ENCODE measurements around the gene ZNF761.
"Not testable (repeated sequence)": the region's sequence is repeated elsewhere in the genome, so short reads cannot be mapped to it uniquely, and the experiment has no call there.

ZNF761 gene

GRCh38 chr19:53460131-53460721, 28.4 kb downstream of the ZNF761 start:
- not testable (repeated sequence) for DNase-seq

- DNase-seq: no peak
These were observed 30.1 kb downstream of the ZNF761 start for GRCh38 chr19:53461866-53462265.

- no peak for DNase-seq
These were observed 31.1 kb downstream of the ZNF761 start for GRCh38 chr19:53462861-53463260.

- DNase-seq: no peak
These were observed 31.5 kb downstream of the ZNF761 start for GRCh38 chr19:53463263-53463662.

- no peak for DNase-seq
These were observed 35.1 kb downstream of the ZNF761 start for GRCh38 chr19:53466726-53467484.

- peak; percentile 43 to 75 for DNase-seq
These were observed 35.9 kb downstream of the ZNF761 start, which contains the start of gene ZNF813 for GRCh38 chr19:53467485-53468262. TSS of gene ZNF813 (plus strand) at chr19:53467733. CDS start at chr19:53483823, 16,090 bp downstream.

GRCh38 chr19:53468628-53469027, 36.8 kb downstream of the ZNF761 start:
- DNase-seq: not testable (repeated sequence)

- DNase-seq: no peak
These were observed 40.1 kb downstream of the ZNF761 start for GRCh38 chr19:53471916-53472315.

- not testable (repeated sequence) for DNase-seq
These were observed 43.0 kb downstream of the ZNF761 start for GRCh38 chr19:53474832-53475231.

GRCh38 chr19:53475470-53475869, 43.7 kb downstream of the ZNF761 start:
- DNase-seq: not testable (repeated sequence)

- DNase-seq: not testable (repeated sequence)
These were observed 52.0 kb downstream of the ZNF761 start for GRCh38 chr19:53483751-53484150.

- DNase-seq: no peak
These were observed 53.5 kb downstream of the ZNF761 start for GRCh38 chr19:53485046-53486004.

GRCh38 chr19:53492153-53492552, 60.4 kb downstream of the ZNF761 start:
- DNase-seq: no peak

- DNase-seq: not testable (repeated sequence)
These were observed 65.7 kb downstream of the ZNF761 start for GRCh38 chr19:53497311-53498023.

GRCh38 chr19:53498024-53498395, 66.2 kb downstream of the ZNF761 start:
- not testable (repeated sequence) for DNase-seq

- DNase-seq: not testable (repeated sequence)
These were observed 71.4 kb downstream of the ZNF761 start for GRCh38 chr19:53503151-53503550.

GRCh38 chr19:53503671-53504364, 72.0 kb downstream of the ZNF761 start:
- DNase-seq: not testable (repeated sequence)

- DNase-seq: not testable (repeated sequence)
These were observed 72.5 kb downstream of the ZNF761 start for GRCh38 chr19:53504365-53504703.

GRCh38 chr19:53504885-53505284, 73.1 kb downstream of the ZNF761 start:
- DNase-seq: no peak

GRCh38 chr19:53506728-53507127, 74.9 kb downstream of the ZNF761 start:
- no peak for DNase-seq
